Mesothelial cell of epicardium (in vitro differentiated cells): Measurements from ENCODE around the gene DPH7. TPM values are rescaled to one million over a fixed set of nuclear protein-coding genes. Genes with fewer than 3 reads are reported as not detected.
"Not testable (repeated sequence)": the region's sequence is repeated elsewhere in the genome, so short reads cannot be mapped to it uniquely, and the experiment has no call there.

Experiments
- DNase-seq, 2 experiments: peaks; one replicate each; pipeline ENCODE4 v3.0.0; 2021; ENCODE audit warnings: low spot score in 2 of 2; ENCODE audit not compliant: unreplicated experiment in 2 of 2
- H3K27ac Mint-ChIP-seq: 2 replicates; pipeline ENCODE4 v1.8.0; 2021; ENCODE audit warnings: mixed read lengths
- H3K27me3 Mint-ChIP-seq: 2 replicates; pipeline ENCODE4 v1.8.0; 2021; ENCODE audit warnings: low read depth, mixed read lengths
- H3K36me3 Mint-ChIP-seq: 2 replicates; pipeline ENCODE4 v1.8.0; 2021; ENCODE audit warnings: mixed read lengths
- H3K4me1 Mint-ChIP-seq: 2 replicates; pipeline ENCODE4 v1.8.0; 2021; ENCODE audit warnings: mixed read lengths
- H3K4me3 Mint-ChIP-seq: 2 replicates; pipeline ENCODE4 v1.8.0; 2021; ENCODE audit warnings: mild to moderate bottlenecking, moderate library complexity, mixed read lengths
- H3K9me3 Mint-ChIP-seq: 2 replicates; pipeline ENCODE4 v1.8.0; 2021; ENCODE audit warnings: mixed read lengths
- total RNA-seq: library from RNA; stranded (reverse); gene quantifications from 3 replicates; pipeline ENCODE4 v1.2.1, GENCODE V29; 2021
- TF ChIP-seq, protein P1 (sequence below): fragments of 200-600 bp; sonication (generic); IDR thresholded peaks from one replicate; pipeline ENCODE4 v1.5.0; 2021; ENCODE audit warnings: antibody characterized with exemption; ENCODE audit not compliant: unreplicated experiment

The DPH7 gene
- total RNA-seq, 1 donor from 2014 or later = 59.4 TPM

DNA sequence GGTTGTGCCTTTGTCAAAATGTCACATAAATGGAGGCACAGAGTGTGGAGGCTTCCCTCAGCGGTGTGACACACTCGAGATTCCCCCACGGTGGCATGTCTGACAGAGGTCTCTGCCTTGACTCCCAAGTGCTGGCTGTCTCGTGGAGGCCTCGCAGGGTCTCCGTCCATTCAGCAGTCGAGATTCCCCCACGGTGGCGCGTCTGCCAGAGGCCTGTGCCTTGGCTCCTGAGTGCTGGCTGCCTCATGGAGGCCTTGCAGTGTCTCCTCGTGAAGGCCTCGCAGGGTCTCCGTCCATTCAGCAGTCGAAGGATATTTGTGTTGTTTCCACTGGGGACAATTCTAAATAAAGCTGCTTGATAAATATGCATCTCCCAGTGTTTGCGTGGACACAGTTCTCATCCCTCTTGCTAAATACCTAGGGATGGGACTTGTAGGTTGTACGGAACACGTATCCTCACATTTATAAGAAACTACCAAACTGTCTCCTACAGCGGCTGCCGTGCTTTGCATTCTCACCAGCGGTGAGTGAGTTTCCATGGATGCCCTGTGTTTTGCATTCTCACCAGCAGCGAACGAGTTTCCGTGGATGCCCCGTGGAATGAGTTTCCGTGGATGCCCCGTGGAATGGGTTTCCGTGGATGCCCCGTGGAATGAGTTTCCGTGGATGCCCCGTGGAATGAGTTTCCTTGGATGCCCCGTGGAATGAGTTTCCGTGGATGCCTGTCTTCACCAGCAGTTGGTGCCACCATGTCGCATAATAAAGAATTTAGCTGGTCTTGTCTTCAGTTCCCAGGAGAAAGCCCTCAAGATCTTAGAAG, 54.4 kb downstream of the DPH7 start:
- DNase-seq = no peak
- Mint-ChIP-seq H3K36me3 (no peaks in the 10 kb centered on the region), H3K4me3 (no peak overlapping the region), H3K4me1 (peaks cover 3% of the 10 kb centered on the region), H3K27ac (no peak overlapping the region), H3K9me3 (no peaks in the 10 kb centered on the region), H3K27me3 (peaks cover 4% of the 10 kb centered on the region)
- TF ChIP-seq, protein P1, sequence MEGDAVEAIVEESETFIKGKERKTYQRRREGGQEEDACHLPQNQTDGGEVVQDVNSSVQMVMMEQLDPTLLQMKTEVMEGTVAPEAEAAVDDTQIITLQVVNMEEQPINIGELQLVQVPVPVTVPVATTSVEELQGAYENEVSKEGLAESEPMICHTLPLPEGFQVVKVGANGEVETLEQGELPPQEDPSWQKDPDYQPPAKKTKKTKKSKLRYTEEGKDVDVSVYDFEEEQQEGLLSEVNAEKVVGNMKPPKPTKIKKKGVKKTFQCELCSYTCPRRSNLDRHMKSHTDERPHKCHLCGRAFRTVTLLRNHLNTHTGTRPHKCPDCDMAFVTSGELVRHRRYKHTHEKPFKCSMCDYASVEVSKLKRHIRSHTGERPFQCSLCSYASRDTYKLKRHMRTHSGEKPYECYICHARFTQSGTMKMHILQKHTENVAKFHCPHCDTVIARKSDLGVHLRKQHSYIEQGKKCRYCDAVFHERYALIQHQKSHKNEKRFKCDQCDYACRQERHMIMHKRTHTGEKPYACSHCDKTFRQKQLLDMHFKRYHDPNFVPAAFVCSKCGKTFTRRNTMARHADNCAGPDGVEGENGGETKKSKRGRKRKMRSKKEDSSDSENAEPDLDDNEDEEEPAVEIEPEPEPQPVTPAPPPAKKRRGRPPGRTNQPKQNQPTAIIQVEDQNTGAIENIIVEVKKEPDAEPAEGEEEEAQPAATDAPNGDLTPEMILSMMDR = no peak

DNA sequence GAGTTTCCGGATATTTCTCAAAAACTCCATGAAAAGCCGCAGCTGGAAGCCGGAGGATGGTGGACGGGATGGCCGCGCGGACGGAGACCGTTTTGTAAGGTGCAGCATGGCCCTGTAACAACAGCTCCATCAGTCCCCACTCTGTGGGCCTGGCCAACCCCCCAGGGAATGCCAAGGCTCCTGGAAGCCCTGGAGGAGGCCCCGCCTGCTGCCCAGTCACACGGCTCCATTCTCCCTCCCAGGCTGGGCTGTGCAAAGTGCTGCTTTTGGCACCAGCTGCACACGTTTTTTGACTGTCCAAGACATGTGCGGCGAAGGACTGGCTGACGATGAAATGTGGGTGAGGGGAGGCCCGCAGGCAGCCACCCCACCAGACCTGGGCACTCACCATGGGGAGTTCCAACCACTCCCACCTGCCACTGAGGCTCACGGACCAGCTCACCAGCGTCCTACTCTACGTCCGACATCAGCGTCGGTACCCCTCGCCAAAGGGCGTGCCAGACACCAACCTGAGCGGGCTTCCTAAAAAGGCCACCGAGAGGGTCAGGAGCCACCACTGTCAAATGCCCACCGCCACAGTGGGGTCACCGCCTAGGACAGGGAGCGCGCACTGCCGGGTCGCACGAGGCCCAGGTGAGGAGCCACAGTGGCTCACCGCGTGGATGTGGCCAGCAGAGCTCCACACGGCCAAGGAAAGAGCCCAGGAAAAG, 55.8 kb downstream of the DPH7 start:
- H3K9me3 Mint-ChIP-seq = no peaks in the 10 kb centered on the region
- no peak overlapping the region for H3K4me3 Mint-ChIP-seq
- no peaks in the 10 kb centered on the region for H3K36me3 Mint-ChIP-seq
- TF ChIP-seq, protein P1 = no peak
- no peak overlapping the region for H3K27ac Mint-ChIP-seq
- DNase-seq = no peak
- H3K27me3 Mint-ChIP-seq = peaks cover 4% of the 10 kb centered on the region
- peaks cover 3% of the 10 kb centered on the region for H3K4me1 Mint-ChIP-seq

DNA sequence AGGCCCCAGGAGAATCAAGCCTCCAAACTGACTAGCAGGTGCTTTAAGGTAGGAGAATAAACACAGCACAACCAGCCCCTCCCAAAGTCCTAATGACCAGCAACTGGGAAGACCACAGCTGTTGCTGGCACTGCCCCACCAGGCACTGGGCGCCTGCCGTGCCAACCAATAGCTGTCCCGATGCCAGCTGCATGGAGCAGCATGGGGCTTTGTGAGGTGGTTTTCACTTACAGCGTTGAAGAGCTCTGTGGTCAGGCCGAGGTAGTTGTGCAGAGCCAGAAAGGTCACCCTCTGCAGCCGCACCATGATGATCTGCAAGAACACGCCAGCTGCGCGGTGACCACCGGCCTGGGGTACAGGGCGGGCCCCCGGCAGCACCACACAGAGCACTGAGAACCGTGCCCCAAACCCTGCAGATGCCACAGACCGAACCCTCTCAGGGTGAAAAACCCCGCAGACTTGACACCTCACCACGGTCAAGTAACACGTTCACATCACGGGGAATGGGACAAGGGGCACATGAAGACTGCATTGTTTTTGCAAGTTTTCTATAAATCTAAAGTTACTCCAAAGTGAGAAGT, 57.2 kb downstream of the DPH7 start:
- H3K4me3 Mint-ChIP-seq = no peak overlapping the region
- H3K27ac Mint-ChIP-seq = no peak overlapping the region
- H3K36me3 Mint-ChIP-seq = no peaks in the 10 kb centered on the region
- no peaks in the 10 kb centered on the region for H3K27me3 Mint-ChIP-seq
- no peaks in the 10 kb centered on the region for H3K9me3 Mint-ChIP-seq
- DNase-seq = no peak
- H3K4me1 Mint-ChIP-seq = peaks cover 3% of the 10 kb centered on the region
- TF ChIP-seq, protein P1 = no peak

GRCh38 chr9:137520614-137521404, 57.9 kb downstream of the DPH7 start:
- no peak for DNase-seq
- no peaks in the 10 kb centered on the region for H3K36me3 Mint-ChIP-seq
- H3K4me3 Mint-ChIP-seq = no peak overlapping the region
- TF ChIP-seq, protein P1 = no peak
- no peaks in the 10 kb centered on the region for H3K27me3 Mint-ChIP-seq
- peaks cover 3% of the 10 kb centered on the region for H3K4me1 Mint-ChIP-seq
- H3K27ac Mint-ChIP-seq = no peak overlapping the region
- H3K9me3 Mint-ChIP-seq = no peaks in the 10 kb centered on the region

DNA sequence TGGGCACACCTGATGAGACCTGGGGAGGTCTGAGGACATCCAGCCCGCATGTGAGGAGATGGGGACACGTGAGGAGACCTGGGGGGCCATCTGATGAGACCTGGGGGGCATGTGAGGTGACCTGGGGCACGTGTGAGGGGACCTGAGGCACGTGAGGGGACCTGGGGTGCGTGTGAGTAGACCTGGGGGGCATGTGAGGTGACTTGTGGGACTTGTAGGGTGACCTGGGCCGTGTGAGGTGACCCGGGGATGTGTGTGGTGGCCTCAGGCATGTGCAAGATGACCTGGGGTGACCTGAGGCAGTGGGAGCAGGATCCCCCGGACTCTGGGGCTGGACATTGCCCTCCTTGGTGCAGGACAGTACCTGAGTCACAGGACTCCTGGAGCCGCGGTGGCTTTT, 59.2 kb downstream of the DPH7 start:
- Mint-ChIP-seq H3K9me3 (no peaks in the 10 kb centered on the region), H3K4me1 (no peaks in the 10 kb centered on the region), H3K36me3 (no peaks in the 10 kb centered on the region), H3K27ac (no peak overlapping the region), H3K4me3 (no peak overlapping the region), H3K27me3 (no peaks in the 10 kb centered on the region)
- no peak for DNase-seq
- TF ChIP-seq, protein P1 = no peak

DNA sequence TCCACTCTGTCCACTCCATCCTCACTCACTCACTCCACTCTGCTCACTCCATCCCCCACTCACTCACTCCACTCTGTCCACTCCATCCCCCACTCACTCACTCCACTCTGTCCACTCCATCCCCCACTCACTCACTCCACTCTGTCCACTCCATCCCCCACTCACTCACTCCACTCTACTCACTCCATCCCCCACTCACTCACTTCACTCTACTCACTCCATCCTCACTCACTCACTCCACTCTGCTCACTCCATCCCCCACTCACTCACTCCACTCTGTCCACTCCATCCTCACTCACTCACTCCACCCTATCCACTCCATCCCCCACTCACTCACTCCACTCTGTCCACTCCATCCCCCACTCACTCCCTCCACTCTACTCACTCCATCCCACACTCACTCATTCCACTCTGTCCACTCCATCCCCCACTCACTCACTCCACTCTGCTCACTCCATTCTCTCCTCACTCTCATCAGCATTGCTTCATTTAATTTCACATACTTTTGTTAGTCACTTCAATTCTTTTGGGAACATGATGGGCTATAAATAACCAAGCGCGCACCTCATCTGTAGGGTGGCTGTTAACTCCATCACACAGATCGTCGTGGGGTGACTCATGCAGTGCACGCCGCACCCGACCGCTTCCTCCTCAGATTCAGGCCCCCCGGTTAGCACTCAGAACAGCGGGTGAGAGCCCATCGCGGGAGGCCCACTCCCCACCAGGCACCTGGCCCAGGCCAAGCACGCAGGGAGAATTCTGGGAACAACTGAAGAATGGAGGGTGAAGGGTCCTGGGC, 59.9 kb downstream of the DPH7 start:
- H3K36me3 Mint-ChIP-seq, DNase-seq, H3K4me3 Mint-ChIP-seq, H3K4me1 Mint-ChIP-seq, H3K27ac Mint-ChIP-seq, H3K27me3 Mint-ChIP-seq, H3K9me3 Mint-ChIP-seq: not testable (repeated sequence)
